Fibroblast of skin of right biceps (primary cell): ENCODE data around the gene MAN2B2.

Experiments used
- DNase-seq: peaks from one replicate; pipeline ENCODE4 v3.0.0-alpha.2; 2013

Gene MAN2B2

DNA sequence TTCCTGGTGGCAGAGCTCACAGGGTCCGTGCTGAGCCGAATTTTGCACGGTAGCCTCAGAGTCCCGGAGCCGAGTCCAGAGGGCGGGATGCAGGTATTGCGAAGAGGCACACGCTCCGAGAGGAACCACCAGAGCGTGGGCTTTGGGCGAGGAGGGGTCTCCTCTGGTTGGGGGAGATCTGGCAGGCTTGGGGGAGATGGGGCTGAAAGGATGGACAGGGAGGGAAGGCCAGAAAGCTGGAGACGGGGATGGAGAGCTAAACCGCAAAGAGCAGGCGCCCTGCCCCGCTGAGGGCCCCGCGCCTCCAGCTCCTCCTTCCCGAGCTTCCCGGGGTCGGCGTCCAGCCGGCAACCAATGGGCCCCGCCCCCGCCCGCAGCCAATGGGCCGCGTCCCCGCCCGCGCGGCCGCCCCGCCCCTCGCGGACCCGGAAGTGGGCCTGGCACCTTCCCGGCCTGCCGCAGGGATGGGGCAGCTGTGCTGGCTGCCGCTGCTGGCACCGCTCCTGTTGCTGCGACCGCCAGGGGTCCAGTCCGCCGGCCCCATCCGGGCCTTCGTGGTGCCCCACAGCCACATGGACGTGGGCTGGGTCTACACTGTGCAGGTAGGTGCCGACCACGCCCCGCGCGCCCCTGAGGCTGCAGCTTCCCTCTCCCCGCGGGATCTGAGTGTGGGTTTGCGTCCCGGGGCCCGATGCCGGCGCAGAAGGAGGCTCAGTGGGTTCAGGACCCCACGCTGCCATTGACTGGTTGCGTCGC lies at the start of gene MAN2B2:
MAN2B2 (plus strand) TSS at position 443 of the 756 bp plus-strand sequence; CDS start at position 465, 22 bp downstream.
- peak; percentile 77 for DNase-seq

DNA sequence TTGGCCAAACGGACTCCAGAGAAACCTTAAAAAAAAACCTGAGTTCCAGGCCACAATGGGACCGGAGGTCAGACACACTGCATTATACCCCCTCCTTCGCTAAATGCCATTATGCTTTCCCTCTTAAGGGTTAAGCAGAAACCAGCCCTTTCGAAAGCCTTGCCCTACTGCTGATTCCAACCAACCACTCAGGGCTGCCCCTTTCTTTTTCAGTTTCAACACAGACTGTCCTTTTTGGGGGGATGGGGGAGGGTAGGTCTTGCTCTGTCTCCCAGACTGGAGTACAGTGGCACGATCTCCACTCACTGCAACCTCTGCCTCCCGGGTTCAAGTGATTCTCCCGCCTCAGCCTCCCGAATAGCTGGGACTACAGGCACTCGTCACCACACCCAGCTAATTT lies 49.5 kb upstream of the MAN2B2 start:
- no peak for DNase-seq

DNA sequence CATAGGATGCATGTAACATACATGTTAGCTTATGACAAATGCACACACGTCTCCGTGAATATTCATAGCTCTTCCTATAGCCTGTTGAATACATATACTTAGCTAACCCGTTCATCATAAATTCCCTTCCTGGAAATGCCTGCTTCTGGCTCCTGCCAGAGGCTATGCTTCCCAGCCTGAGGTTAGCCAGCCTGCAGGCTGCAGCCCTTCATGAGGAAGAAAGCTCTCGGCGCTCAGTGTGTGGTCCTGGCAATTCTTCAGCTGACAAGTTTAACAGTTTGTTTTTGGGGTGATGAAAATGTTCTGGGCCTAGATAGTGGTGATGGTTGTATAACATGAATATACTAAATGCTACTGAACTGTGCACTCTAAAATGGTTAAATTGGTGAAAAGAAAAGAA lies 48.8 kb upstream of the MAN2B2 start:
- no peak for DNase-seq

GRCh38 chr4:6526671-6527091 lies 48.3 kb upstream of the MAN2B2 start:
- DNase-seq, result no peak

DNA sequence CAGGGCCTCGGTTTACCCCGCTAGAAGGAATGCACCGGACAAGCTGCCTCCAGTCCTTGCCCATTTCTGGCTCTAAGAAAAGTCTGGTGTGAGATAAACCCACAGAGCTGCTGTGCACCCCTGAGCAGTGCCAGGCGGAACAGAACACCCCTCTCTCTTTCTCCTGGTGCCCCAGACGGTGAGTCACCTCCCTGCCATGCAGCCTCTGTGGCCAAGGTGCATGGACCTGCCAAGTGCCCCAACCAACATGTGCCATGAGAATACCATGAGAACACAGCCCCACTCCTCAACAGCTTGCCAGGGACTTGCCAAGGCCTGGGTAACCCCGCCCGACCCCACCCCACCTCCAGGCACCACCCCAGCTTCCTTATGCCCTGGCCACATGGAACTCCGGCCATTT lies 47.7 kb upstream of the MAN2B2 start:
- no peak for DNase-seq

DNA sequence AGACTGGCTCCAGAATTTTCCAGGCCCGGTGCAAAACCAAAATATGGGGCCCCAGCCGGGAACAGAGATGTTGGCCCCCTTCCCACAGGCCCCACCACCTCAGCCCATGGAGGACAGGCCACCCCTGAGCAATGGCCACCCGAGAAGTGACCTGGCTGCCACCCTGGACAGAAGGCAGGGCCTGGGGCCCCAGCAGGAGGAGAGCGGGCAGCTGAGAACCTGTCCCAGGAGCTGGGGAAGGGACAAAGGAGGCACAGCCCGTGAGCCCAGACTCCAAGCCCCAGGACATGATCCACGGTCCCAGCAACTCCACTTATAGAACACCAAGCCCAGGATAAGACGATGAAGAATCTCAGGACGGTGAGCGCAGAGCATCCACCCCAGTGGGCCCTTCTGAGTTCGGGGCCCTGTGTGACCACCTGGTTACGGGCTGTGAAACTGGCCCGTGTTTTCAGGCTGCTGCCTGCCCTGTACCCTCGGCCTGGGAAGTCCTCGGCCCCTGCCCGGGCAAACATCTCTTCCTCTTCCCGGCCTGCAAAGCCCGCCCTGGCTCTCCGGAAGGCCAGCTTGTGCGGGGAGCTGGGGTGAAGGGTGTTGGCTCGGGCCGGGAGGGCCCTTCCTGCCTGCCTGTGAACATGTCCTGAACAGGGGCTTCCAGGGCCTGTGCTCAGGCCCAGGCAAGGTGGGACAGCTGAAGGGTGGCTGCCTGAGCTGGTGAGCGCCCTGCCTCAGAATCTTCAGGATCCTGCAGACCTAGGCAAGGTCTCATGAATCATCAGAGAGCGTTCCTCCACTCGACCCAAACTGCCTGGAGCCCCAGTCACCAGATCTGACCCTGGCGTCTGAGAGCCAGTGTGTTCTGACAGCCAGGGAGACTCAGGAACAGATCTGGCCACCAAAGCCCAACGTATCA lies 47.0 kb upstream of the MAN2B2 start:
- DNase-seq, result no peak

- no peak for DNase-seq
Observed at GRCh38 chr4:6529021-6529420, 46.0 kb upstream of the MAN2B2 start.

DNA sequence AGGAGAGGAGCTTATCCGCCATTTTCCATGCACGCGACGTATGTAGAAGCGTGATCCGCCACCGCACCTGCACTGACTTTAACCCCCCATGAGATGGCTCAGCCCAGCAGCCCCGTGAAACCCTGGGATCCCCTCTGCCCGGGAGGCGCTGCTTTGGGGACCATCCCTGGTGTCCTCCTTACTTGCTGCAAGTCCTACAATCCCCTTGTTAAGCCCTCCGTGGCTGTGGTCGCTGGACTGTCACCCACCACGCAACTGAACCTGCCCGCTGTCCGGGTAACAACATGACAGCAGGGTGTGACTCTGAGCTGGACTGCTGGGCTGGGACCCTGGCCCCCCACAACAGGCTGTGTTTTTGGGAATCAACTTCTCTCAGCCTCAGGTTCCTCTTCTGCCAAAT lies 44.7 kb upstream of the MAN2B2 start:
- no peak for DNase-seq

- DNase-seq, result no peak
Observed at GRCh38 chr4:6530964-6531363, 44.0 kb upstream of the MAN2B2 start.

- no peak for DNase-seq
Observed at GRCh38 chr4:6532102-6532501, 42.9 kb upstream of the MAN2B2 start.

DNA sequence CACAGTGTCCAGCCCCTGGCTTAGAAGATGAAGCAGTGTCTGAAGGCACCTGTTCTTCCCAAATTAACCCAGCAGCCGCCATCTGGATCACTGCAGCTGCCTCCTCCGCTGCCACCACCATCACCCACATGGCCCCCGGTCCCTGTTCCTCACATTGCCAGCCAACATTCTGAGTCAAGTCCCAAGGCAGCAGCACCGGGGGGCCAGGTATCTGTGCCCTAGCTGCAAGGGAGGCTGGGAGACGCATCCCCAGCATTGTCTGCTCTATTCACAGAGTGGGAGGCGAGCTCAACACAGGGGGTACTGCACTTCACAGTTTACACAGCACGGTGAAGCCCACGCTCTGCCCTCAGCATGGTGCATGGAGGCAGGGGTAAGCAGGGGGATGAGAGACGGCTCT lies 42.3 kb upstream of the MAN2B2 start:
- DNase-seq, result no peak

DNA sequence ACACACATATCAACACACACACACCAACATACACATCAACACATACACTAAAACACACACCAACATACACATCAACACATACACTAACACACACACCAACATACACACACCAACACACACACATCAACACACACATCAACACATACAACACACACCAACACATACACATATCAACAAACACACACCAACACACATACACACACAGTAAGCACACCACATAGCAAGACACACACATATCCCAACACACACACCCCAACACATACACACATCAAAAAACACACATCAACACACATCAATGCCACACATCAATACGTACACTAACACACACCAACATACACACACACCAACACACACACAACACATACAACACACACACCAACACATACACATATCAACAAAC lies 40.9 kb upstream of the MAN2B2 start:
- DNase-seq, result no peak

DNA sequence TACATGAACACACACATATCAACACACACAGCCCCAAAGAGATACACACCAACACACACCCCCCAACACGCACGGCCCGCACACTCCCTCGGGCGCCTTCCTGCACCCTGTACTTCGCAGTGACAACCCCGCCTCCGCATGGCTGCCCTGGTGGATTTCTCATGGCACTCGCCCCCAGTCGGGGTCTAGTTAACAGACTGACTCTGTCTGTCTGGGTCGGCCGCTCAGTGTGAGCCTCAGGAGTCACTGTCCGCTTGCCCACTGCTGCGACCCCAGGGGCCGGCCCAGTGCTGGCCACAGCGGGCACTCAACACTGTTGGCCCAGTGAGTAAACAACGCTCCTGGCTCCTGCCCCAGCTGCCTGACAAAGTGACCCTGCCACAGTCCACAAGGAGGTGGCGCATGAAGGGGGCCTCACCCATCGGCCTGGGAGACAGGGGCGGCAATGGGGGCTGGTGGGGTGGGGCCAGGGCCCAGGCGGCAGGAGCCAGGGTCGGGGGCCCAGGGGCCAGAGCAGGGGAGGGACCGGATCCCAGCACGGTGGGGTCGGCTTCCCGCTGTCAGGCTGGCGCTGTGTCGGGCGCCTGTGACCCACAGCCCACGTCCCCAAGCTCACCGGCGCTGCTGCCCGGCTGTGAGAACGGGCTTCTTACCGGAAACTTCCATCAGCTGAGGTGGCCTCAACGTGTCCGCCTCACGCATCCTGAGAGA lies 40.2 kb upstream of the MAN2B2 start:
- no peak for DNase-seq

GRCh38 chr4:6535329-6535692 lies 39.7 kb upstream of the MAN2B2 start:
- no peak for DNase-seq

GRCh38 chr4:6535706-6536105 lies 39.3 kb upstream of the MAN2B2 start:
- no peak for DNase-seq

- no peak for DNase-seq
Observed at GRCh38 chr4:6538111-6538510, 36.9 kb upstream of the MAN2B2 start.

GRCh38 chr4:6538575-6538974 lies 36.4 kb upstream of the MAN2B2 start:
- no peak for DNase-seq

DNA sequence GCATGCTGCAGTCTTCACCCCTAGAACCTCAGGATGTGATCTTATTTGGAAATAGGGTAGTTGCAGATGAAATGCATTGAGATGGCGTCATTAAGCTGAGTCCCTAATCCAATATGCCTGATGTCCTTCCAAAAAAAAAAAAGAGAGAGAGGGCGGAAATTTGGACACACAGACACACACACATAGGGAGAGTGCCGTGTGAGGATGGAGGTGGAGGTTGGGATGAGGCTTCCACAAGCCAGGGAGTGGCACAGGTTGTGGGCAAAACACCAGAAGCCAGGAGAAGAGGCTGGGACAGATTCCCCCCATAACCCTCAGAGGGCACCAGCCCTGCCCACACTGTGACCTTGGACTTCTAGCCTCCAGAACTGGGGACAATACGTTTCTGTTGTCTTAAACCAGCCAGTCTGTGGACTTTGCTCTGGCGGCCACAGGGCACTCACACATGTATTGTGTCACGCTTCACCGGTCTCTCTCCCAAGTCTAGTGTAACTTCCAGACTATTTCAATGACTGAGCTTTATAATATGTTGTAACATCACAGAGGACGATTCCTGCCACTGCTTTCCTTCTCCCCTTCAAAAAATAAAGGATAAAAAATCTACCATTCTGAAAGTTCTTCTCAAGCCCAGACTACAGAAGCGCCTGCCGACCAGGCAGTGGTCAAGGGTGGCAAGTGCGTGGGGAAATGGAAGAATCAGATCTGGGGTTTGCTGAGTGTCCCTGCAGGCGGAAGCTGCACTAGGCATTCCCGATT lies 35.8 kb upstream of the MAN2B2 start:
- no peak for DNase-seq

- DNase-seq, result no peak
Observed at GRCh38 chr4:6540879-6541278, 34.1 kb upstream of the MAN2B2 start.

DNA sequence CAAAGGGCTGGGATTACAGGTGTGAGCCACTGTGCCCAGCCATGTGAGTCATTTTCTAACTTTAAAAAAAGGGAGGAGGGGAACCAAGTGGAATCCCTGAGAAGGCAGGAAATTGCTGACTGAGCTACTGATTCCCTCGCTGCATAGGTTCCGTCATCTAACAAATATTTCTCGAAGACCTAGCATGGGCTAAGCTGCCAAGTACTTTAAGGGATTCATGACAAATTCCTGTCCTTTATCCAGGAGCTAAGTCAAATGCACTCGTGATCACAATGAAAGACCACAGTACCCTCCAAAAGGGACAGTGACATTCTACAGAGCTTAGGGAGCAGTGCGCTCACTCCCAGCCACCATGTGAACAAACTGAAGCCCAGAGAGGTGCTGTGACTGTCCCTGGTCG lies 33.2 kb upstream of the MAN2B2 start:
- DNase-seq, result no peak

DNA sequence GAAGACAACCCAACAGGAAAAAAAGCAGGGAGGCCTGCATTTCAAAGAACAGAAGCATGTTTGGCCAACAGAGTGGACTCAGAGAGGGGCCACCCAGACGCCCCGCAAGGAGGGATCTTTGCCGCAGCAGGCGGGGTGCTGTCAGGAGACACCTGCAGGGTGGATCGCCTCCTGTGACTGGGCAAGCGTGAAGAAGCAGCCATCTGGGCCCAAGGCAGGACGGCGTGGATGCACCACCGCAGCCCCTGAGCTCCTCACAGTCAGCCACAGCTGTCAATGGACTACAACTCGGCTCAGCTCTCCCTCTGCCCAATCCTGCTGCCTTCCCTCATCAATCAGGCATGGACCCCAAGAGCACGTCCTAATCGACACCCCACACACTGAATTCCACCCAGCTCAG lies 32.0 kb upstream of the MAN2B2 start:
- DNase-seq, result no peak

- no peak for DNase-seq
Observed at GRCh38 chr4:6546091-6546490, 28.9 kb upstream of the MAN2B2 start.
